Activated CD4-positive, alpha-beta memory T cell treated with anti-CD3 and anti-CD28 coated beads for 36 hours (primary cell): Measurements from ENCODE around the gene RASGEF1C. TPM values are rescaled to one million over a fixed set of nuclear protein-coding genes. Genes with fewer than 3 reads are reported as not detected.

Experiments
- CTCF ChIA-PET: fragments of 350-600 bp; sonication (Branson Sonifier 250); formaldehyde crosslinking; loops from one replicate; lab custom pipeline; 2021; ENCODE audit warnings: antibody characterized with exemption, inconsistent platforms; lab: Charles Lee
- POLR2A ChIA-PET: fragments of 350-600 bp; sonication (Branson Sonifier 250); formaldehyde crosslinking; loops from one replicate; lab custom pipeline; 2021; ENCODE audit warnings: antibody characterized with exemption; lab: Charles Lee
- DNase-seq: peaks from one replicate; pipeline ENCODE4 v3.0.0-alpha.2; 2020
- H3K27ac Mint-ChIP-seq: one replicate; pipeline ENCODE4 v1.8.0; 2021; ENCODE audit warnings: mixed read lengths
- H3K27me3 Mint-ChIP-seq: one replicate; pipeline ENCODE4 v1.8.0; 2021; ENCODE audit warnings: mixed read lengths
- H3K36me3 Mint-ChIP-seq: one replicate; pipeline ENCODE4 v1.8.0; 2021; ENCODE audit warnings: mixed read lengths
- H3K4me1 Mint-ChIP-seq: one replicate; pipeline ENCODE4 v1.8.0; 2021; ENCODE audit warnings: low read depth, mixed read lengths
- H3K4me3 Mint-ChIP-seq: one replicate; pipeline ENCODE4 v1.8.0; 2021; ENCODE audit warnings: mild to moderate bottlenecking, mixed read lengths
- H3K9me3 Mint-ChIP-seq: one replicate; pipeline ENCODE4 v1.8.0; 2021; ENCODE audit warnings: mixed read lengths
- intact Hi-C: fragments of 100-400 bp; cut with micrococcal nuclease; formaldehyde crosslinking; loops from one replicate; pipeline ENCODE4 v1.15.1; 2023
- total RNA-seq, 2 experiments: library from RNA; stranded (reverse); gene quantifications; one replicate each; pipeline ENCODE4 v1.2.3, GENCODE V29; 2021

The RASGEF1C gene
- total RNA-seq, 2 experiments from 2014 or later: not detected

DNA sequence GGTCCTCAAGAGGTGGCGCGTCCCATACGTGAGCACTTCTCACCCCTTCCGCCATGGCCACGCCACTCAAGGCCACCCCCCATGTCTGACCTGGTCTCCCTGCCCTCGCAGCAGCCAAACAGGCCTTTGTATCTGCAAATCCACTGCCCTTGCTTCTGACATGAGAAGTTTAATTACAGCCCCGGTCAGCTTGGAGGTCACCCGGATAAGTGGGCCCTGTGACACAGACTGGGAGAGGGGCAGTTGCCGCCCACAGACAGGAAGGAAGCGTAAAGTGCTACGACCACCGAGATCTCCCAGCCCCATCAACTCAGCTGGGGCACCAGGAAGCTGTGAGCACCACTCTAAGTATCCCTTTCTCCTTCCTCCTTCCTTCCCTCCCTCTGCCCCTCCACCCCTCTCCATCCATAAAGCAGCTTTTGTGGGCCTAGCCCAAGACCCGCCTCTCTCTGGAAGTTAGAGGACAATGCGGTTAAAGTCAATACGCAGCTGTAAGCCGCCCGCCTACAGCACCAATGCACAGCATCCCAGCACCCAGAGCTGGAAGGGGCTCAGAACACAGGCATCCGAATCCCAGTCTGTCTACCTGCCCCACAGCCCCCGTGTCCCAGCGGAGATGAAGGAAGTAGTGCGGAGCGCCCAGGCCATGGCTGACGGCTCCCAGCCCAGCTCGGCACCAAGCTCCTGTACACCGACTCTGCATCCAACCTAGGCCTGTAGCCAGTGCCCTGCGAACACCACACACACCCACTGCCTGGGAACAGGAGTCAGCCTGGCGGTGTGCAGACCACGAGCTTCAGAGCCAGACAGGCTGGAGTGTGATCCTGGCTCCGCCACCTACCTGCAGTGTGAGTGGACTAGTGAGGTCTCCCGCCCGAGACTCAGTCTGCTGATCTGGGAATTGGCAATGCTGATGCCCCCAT lies 92.7 kb downstream of the RASGEF1C start:
- Mint-ChIP-seq H3K27ac (no peak overlapping the region), H3K36me3 (no peaks in the 10 kb centered on the region), H3K9me3 (no peaks in the 10 kb centered on the region), H3K27me3 (peaks cover 4% of the 10 kb centered on the region), H3K4me3 (no peak overlapping the region), H3K4me1 (no peaks in the 10 kb centered on the region)
- intact Hi-C loops: no loop called here
- no peak for DNase-seq
- POLR2A ChIA-PET: no interaction called here
- CTCF ChIA-PET: no interaction called here

DNA sequence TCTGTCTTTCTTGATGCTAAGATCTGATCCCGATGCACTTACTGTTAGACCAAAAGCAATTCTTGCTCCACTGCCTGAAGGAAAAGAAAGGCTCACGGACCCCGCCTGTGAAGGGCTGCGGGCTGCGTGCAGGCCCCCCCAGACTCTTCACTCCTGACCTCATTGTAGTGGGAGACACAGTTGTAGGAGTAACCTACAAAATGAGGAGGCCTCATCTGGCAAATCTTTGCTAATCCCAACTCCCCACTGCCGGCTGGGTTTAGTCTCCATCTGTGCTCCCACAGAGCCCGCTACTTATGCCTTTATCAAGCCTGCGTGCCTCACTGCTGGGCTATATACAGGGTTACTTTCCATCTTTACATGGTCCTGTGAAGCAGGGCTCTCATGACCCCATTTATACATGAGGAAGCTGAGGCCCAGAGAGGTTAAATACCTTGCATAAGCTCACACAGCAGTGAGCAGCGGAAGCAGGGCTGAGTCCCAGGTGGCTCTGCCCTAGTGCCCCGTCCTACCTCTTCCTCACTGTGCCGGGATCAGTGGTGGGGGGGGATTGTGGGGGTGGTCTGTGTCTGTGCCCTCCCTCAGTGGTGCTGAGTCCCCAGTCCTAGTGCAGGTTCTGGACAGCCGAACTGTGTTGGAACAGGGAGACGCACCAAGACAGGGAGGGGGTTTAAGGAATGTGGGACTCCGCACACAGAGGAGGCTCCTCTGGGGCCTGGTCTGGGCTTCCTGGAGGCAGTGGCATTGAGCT lies 93.5 kb downstream of the RASGEF1C start:
- Mint-ChIP-seq H3K36me3 (no peaks in the 10 kb centered on the region), H3K9me3 (no peaks in the 10 kb centered on the region), H3K27ac (no peak overlapping the region), H3K27me3 (peaks cover 5% of the 10 kb centered on the region), H3K4me3 (no peak overlapping the region), H3K4me1 (no peaks in the 10 kb centered on the region)
- no peak for DNase-seq
- intact Hi-C loops: no loop called here
- ChIA-PET CTCF (interaction anchor here (0.7 kb wide), 1 partner anchor 742 kb away, joined by 3 read pairs; no protein-coding TSS in a partner anchor), POLR2A (no interaction called here)

GRCh38 chr5:180114304-180115003 lies 94.6 kb downstream of the RASGEF1C start:
- intact Hi-C loops: no loop called here
- POLR2A ChIA-PET: no interaction called here

GRCh38 chr5:180113660-180114303 lies 95.2 kb downstream of the RASGEF1C start:
- intact Hi-C loops: no loop called here
- POLR2A ChIA-PET: no interaction called here
- H3K27ac Mint-ChIP-seq: no peak overlapping the region
- no peaks in the 10 kb centered on the region for H3K9me3 Mint-ChIP-seq
- no peak for DNase-seq
- H3K27me3 Mint-ChIP-seq: peaks cover 5% of the 10 kb centered on the region
- H3K36me3 Mint-ChIP-seq: no peaks in the 10 kb centered on the region
- CTCF ChIA-PET: no interaction called here
- no peaks in the 10 kb centered on the region for H3K4me1 Mint-ChIP-seq
- H3K4me3 Mint-ChIP-seq: no peak overlapping the region

More at GRCh38 chr5:180114304-180115003, 94.6 kb downstream of the RASGEF1C start:
- H3K4me1 Mint-ChIP-seq: no peaks in the 10 kb centered on the region
- no peak overlapping the region for H3K27ac Mint-ChIP-seq
- H3K27me3 Mint-ChIP-seq: peaks cover 5% of the 10 kb centered on the region
- no peaks in the 10 kb centered on the region for H3K9me3 Mint-ChIP-seq
- CTCF ChIA-PET: interaction anchor here (0.7 kb wide), 1 partner anchor 741 kb away, joined by 3 read pairs; no protein-coding TSS in a partner anchor
- H3K4me3 Mint-ChIP-seq: no peak overlapping the region
- no peak for DNase-seq
- no peaks in the 10 kb centered on the region for H3K36me3 Mint-ChIP-seq

GRCh38 chr5:180112181-180112861 lies 96.7 kb downstream of the RASGEF1C start:
- Mint-ChIP-seq H3K27me3 (peaks cover 5% of the 10 kb centered on the region), H3K9me3 (peaks cover 6% of the 10 kb centered on the region), H3K4me1 (no peaks in the 10 kb centered on the region), H3K36me3 (peaks cover 3% of the 10 kb centered on the region), H3K27ac (no peak overlapping the region), H3K4me3 (no peak overlapping the region)
- no peak for DNase-seq
- CTCF ChIA-PET: no interaction called here
- POLR2A ChIA-PET: no interaction called here
- intact Hi-C loops: no loop called here

DNA sequence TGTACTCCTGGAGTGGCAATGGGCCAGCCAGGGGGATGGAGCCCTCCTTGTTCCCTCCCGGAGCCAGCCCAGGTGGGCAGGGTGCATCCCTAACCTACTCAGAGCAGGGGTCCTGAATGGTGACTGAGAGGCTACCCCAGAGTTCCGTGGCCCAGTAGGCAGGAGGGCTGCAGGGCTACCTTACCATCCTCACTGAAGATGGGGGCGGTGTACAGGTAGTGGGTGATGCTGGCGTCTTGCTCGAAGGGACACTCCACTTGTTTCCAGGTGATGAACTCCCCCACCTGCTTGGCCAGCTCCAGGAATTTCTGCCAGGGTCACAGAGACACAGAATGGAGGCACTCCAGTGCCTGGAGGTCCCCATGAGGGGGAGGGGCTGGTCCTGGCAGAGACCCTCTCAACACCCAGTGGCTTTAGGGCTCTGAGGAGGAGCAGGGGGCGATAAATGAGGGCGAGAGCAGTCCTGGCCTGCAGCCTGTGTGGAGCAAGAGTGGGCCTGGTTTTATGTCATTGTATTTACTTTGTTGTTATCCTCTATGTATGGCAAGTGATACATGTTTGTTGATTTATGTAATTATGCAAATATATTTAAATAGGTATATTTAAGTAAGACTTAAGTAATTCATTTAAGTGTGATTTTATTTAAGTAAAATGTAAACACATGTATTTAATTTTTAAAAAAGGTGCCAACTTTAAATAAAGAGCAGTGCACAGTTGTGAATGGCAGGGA lies 97.6 kb downstream of the RASGEF1C start:
- Mint-ChIP-seq H3K9me3 (peaks cover 15% of the 10 kb centered on the region), H3K4me3 (no peak overlapping the region), H3K36me3 (peaks cover 3% of the 10 kb centered on the region), H3K4me1 (no peaks in the 10 kb centered on the region), H3K27me3 (peaks cover 5% of the 10 kb centered on the region), H3K27ac (no peak overlapping the region)
- intact Hi-C loops: no loop called here
- no peak for DNase-seq
- ChIA-PET POLR2A (no interaction called here), CTCF (no interaction called here)

DNA sequence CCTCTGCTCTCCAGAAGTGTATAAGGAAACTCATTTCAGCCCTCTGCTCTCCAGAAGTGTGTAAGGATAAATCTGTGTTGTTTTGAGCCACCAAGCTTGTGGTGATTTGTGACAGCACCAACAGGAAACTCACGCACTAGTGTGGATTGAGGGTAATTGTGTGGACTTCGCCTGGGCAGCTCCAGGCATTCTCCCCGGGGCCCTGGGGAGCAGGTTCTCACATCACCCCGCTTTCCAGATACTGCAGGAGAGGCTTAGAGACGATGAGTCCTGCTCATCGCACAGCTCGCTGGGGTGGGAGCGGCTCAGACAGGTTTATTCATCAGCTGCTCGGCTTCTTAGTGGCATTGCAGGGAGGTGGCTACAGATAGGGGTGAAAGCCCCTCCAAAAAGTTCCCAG lies 99.1 kb downstream of the RASGEF1C start:
- H3K9me3 Mint-ChIP-seq: peaks cover 18% of the 10 kb centered on the region
- ChIA-PET POLR2A (no interaction called here), CTCF (no interaction called here)
- no peak overlapping the region for H3K4me3 Mint-ChIP-seq
- no peaks in the 10 kb centered on the region for H3K4me1 Mint-ChIP-seq
- H3K27ac Mint-ChIP-seq: no peak overlapping the region
- no peak for DNase-seq
- peaks cover 7% of the 10 kb centered on the region for H3K27me3 Mint-ChIP-seq
- peaks cover 3% of the 10 kb centered on the region for H3K36me3 Mint-ChIP-seq
- intact Hi-C loops: no loop called here

DNA sequence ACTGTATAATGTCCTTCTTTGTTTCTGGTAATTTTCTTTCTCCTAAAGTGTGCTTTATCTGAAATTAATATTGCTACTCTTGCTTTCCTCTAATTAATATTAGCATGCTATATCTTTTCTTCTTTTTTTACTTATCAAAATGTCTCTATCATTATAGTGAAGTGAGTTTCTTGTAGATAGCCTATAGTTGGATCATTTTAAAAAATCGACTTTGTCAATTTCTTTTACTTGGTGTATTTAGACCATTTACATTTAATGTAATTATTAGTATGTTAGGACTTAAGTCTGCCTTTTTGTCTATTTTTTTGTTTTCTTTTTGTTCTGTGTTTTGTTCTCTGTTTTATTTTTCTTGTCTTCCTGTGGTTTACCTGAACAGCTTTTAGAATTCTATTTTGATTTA lies 102.0 kb downstream of the RASGEF1C start:
- H3K4me3 Mint-ChIP-seq: no peak overlapping the region

DNA sequence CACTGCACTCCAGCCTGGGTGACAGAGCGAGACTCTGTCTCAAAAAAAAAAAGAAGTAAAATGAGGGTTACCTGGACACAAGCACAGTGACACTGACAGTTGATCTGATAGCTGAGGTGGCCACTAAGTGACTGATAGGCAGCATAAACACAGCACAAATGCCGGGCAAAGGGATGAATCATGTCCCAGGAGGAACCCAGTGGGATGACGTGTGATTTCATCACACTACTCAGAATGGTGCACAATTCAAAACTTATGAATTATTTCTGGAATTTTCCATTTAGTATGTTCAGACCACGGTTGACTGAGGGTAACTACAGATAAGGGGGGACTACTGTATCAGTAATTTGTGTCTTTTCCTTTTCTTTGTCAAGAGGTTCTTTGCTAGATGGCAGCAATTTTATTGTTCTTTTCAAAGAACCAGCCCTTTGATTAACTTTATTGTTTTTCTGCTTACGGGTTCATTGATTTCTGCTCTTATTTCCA lies 103.1 kb downstream of the RASGEF1C start:
- Mint-ChIP-seq H3K27me3 (peaks cover 3% of the 10 kb centered on the region), H3K4me1 (no peaks in the 10 kb centered on the region), H3K27ac (no peak overlapping the region), H3K9me3 (peaks cover 18% of the 10 kb centered on the region), H3K4me3 (no peak overlapping the region), H3K36me3 (peaks cover 3% of the 10 kb centered on the region)
- intact Hi-C loops: no loop called here
- ChIA-PET CTCF (no interaction called here), POLR2A (no interaction called here)
- no peak for DNase-seq

More for the DNA sequence above, 102.0 kb downstream of the RASGEF1C start:
- H3K36me3 Mint-ChIP-seq: peaks cover 3% of the 10 kb centered on the region
- intact Hi-C loops: no loop called here
- no peak for DNase-seq
- H3K27ac Mint-ChIP-seq: no peak overlapping the region
- CTCF ChIA-PET: interaction anchor here (0.6 kb wide), 1 partner anchor 1180 kb away, joined by 3 read pairs; no protein-coding TSS in a partner anchor
- POLR2A ChIA-PET: no interaction called here
- H3K4me1 Mint-ChIP-seq: no peaks in the 10 kb centered on the region
- peaks cover 18% of the 10 kb centered on the region for H3K9me3 Mint-ChIP-seq
- peaks cover 3% of the 10 kb centered on the region for H3K27me3 Mint-ChIP-seq

DNA sequence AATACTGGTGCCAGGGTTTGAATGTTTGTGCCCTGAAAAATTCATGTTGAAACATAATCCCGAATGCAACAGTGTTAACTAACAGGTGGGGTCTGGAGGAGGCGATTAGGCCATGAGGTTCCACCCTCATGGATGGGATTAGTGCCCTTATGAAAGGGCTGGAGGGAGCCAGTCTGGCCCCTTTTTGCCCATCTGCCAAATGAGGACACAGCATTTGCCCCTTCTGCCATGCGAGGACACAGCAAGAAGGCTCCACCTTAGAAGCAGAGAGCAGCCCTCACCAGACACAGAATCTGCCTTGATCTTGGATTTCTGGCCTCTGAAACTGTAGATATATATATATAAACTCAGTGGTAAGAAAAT lies 104.9 kb downstream of the RASGEF1C start:
- Mint-ChIP-seq H3K9me3 (peaks cover 18% of the 10 kb centered on the region), H3K36me3 (peaks cover 3% of the 10 kb centered on the region), H3K27ac (no peak overlapping the region), H3K27me3 (peaks cover 2% of the 10 kb centered on the region), H3K4me1 (no peaks in the 10 kb centered on the region), H3K4me3 (no peak overlapping the region)
- intact Hi-C loops: no loop called here
- ChIA-PET POLR2A (no interaction called here), CTCF (no interaction called here)
- DNase-seq: no peak
